ENCODE measurements around the gene BFAR. TPM values are rescaled to one million over a fixed set of nuclear protein-coding genes. Genes with fewer than 3 reads are reported as not detected.

The BFAR gene
- total RNA-seq, 1 donor from 2014 or later = 67.7 TPM

DNA sequence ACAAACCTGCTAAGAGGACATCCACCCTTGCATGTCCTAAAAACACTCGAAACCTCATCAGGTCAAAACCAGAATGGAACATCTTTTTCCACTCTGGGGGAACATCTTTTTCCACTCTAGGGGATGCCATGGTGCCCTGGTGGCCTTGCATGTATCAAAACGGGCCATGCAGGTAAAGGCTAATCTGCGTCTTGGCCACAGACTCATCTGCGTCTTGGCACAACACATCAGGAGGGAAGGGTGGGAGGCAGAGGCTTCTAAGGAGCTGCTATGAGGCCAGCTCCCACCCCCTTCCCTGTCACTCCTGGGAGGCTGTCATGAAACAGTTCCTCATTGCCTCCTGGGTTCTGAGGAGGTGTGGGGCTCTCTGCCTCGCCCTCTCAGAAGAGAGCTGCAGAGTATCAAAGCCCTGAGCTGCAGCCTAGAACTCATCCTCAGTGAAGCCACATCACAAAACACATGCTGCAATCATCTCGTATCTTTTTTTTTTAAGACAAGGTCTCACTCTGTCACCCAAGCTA is 30.2 kb upstream of the BFAR start:
- H3K36me3 Mint-ChIP-seq (ENCODE audit: low read depth) = peaks cover 29% of the 10 kb centered on the region
- H3K4me1 Mint-ChIP-seq (ENCODE audit: low read depth) = no peaks in the 10 kb centered on the region
- DNase-seq (ENCODE audit: low spot score) = no peak
- H3K4me3 Mint-ChIP-seq (ENCODE audit: unreplicated experiment) = no peak overlapping the region
- no peaks in the 10 kb centered on the region for H3K27me3 Mint-ChIP-seq (ENCODE audit: low read depth)
- H3K9me3 Mint-ChIP-seq (ENCODE audit: low read depth) = no peaks in the 10 kb centered on the region
- no peak overlapping the region for H3K27ac Mint-ChIP-seq (ENCODE audit: unreplicated experiment)
- TF ChIP-seq, protein P1, sequence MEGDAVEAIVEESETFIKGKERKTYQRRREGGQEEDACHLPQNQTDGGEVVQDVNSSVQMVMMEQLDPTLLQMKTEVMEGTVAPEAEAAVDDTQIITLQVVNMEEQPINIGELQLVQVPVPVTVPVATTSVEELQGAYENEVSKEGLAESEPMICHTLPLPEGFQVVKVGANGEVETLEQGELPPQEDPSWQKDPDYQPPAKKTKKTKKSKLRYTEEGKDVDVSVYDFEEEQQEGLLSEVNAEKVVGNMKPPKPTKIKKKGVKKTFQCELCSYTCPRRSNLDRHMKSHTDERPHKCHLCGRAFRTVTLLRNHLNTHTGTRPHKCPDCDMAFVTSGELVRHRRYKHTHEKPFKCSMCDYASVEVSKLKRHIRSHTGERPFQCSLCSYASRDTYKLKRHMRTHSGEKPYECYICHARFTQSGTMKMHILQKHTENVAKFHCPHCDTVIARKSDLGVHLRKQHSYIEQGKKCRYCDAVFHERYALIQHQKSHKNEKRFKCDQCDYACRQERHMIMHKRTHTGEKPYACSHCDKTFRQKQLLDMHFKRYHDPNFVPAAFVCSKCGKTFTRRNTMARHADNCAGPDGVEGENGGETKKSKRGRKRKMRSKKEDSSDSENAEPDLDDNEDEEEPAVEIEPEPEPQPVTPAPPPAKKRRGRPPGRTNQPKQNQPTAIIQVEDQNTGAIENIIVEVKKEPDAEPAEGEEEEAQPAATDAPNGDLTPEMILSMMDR (IDR thresholded peaks at IDR 0.05) = no peak

DNA sequence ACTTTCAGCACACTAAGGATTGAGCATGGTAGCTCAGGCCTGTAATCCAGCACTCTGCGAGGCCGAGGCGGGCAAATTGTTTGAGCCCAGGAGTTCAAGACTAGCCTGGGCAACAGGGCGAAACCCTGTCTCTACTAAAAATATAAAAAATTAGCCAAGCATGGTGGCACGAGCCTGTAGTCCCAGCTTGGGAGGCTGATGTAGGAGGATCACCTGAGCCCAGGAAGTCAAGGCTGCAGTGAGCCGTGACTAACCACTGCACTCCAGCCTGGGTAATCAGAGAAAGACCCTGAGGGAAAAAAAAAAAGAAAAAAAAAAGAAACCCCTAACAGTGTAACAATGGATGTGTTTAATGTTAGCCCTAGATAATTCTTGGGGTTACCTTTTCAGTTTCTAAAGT is 26.6 kb upstream of the BFAR start:
- Mint-ChIP-seq H3K9me3 (ENCODE audit: low read depth) (no peaks in the 10 kb centered on the region), H3K4me3 (ENCODE audit: unreplicated experiment) (no peak overlapping the region), H3K27me3 (ENCODE audit: low read depth) (no peaks in the 10 kb centered on the region), H3K27ac (ENCODE audit: unreplicated experiment) (no peak overlapping the region), H3K4me1 (ENCODE audit: low read depth) (no peaks in the 10 kb centered on the region), H3K36me3 (ENCODE audit: low read depth) (peaks cover 28% of the 10 kb centered on the region)
- TF ChIP-seq, protein P1 (IDR thresholded peaks at IDR 0.05) = no peak
- DNase-seq (ENCODE audit: low spot score) = no peak

DNA sequence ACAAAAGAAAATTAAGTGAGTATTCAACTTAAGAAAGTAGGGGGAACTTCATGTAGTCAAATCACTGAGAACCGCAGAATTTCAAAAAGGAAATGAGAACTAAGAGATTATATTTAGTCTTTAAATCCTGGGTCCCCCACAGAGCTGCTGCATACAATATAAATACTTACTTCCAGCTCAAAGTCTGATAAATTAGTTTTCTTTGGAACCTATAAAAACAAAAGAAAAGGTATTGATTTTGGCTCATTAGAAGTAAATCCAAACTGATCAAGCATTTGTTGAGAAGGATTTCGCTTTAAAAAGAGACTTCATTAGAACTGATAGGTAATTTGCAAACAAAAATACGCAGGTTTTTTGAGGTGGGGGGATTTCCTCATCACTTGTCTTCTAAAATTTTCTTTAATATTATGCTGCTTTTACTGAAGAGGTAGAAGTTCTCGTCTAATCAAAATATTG is 24.6 kb upstream of the BFAR start:
- Mint-ChIP-seq H3K27me3 (ENCODE audit: low read depth) (no peaks in the 10 kb centered on the region), H3K4me3 (ENCODE audit: unreplicated experiment) (no peak overlapping the region), H3K36me3 (ENCODE audit: low read depth) (peaks cover 24% of the 10 kb centered on the region), H3K27ac (ENCODE audit: unreplicated experiment) (no peak overlapping the region), H3K9me3 (ENCODE audit: low read depth) (no peaks in the 10 kb centered on the region), H3K4me1 (ENCODE audit: low read depth) (no peaks in the 10 kb centered on the region)
- no peak for DNase-seq (ENCODE audit: low spot score)
- TF ChIP-seq, protein P1 (IDR thresholded peaks at IDR 0.05) = no peak

DNA sequence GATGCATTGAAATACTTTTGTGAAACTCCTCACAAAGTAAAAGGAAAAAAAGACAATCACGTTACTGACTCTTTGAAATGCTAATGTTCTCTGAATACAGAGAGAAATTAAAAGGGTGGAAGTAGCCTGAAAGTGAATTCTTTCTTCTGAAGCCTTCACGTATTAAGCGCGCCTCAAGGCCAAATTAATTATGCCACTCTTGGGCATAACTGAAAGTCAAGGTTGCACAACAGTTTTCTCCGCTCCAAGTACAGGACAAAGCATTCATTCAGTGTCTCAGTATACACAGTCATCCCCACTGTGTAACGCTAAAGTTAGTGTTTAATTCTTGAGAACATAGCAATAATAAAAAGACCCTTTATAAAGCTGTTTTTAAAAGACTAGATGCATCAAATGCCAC is 24.1 kb upstream of the BFAR start:
- H3K4me3 Mint-ChIP-seq (ENCODE audit: unreplicated experiment) = no peak overlapping the region
- H3K27me3 Mint-ChIP-seq (ENCODE audit: low read depth) = no peaks in the 10 kb centered on the region
- no peak for DNase-seq (ENCODE audit: low spot score)
- TF ChIP-seq, protein P1 (IDR thresholded peaks at IDR 0.05) = no peak
- no peaks in the 10 kb centered on the region for H3K9me3 Mint-ChIP-seq (ENCODE audit: low read depth)
- H3K4me1 Mint-ChIP-seq (ENCODE audit: low read depth) = no peaks in the 10 kb centered on the region
- no peak overlapping the region for H3K27ac Mint-ChIP-seq (ENCODE audit: unreplicated experiment)
- H3K36me3 Mint-ChIP-seq (ENCODE audit: low read depth) = peaks cover 22% of the 10 kb centered on the region

DNA sequence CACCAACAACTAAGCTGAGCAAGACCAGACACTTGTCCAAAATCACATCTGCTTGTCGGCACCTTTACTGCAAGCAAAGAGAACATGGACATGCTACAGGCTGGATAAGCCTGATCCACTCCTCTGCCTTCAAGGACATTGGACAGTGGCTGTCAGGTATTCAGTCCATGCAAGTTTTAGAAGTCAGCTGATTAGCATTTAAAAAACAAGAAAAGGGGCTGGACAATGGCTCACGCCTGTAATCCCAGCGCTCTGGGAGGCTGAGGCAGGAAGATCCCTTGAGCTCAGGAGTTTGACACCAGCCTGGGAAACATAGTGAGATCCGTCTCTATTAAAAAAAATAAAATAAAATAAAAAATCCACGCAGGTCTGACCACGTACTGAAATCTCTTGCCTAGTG is 23.0 kb upstream of the BFAR start:
- DNase-seq (ENCODE audit: low spot score) = no peak
- H3K4me3 Mint-ChIP-seq (ENCODE audit: unreplicated experiment) = no peak overlapping the region
- no peaks in the 10 kb centered on the region for H3K27me3 Mint-ChIP-seq (ENCODE audit: low read depth)
- no peaks in the 10 kb centered on the region for H3K9me3 Mint-ChIP-seq (ENCODE audit: low read depth)
- H3K36me3 Mint-ChIP-seq (ENCODE audit: low read depth) = peaks cover 24% of the 10 kb centered on the region
- TF ChIP-seq, protein P1 (IDR thresholded peaks at IDR 0.05) = no peak
- no peaks in the 10 kb centered on the region for H3K4me1 Mint-ChIP-seq (ENCODE audit: low read depth)
- no peak overlapping the region for H3K27ac Mint-ChIP-seq (ENCODE audit: unreplicated experiment)
